Keratinocyte (primary cell): ENCODE data around the gene COL11A1. TPM values are rescaled to one million over a fixed set of nuclear protein-coding genes. Genes with fewer than 3 reads are reported as not detected.

Experiments used
- DNase-seq: peaks from one replicate; pipeline ENCODE4 v3.0.0-alpha.2; 2011; ENCODE audit warnings: low read depth, missing footprints, low spot score
- FAIRE-seq: peaks from 2 replicates; lab custom pipeline; 2011; peaks lifted over from hg19 to GRCh38; lab: Jason Lieb, UNC
- H2AFZ ChIP-seq: 2 replicates; pipeline ENCODE4 v1.6.0; 2012; ENCODE audit warnings: low read length, control low read depth, inconsistent platforms; ENCODE audit not compliant: control insufficient read depth
- H3K27ac ChIP-seq: 2 replicates; pipeline ENCODE4 v1.5.1; 2011; ENCODE audit warnings: low read length; ENCODE audit not compliant: control insufficient read depth, insufficient read depth
- H3K27me3 ChIP-seq: 3 replicates; pipeline ENCODE4 v1.6.0; 2011; ENCODE audit warnings: low read length; ENCODE audit not compliant: control insufficient read depth, insufficient read depth; ENCODE audit errors: extremely low read depth
- H3K36me3 ChIP-seq, 2 experiments: 2 replicates in 1 of 2; 3 replicates in 1 of 2; pipeline ENCODE4 v1.5.1; 2011; ENCODE audit warnings: low read length in 2 of 2, mild to moderate bottlenecking in 1 of 2; ENCODE audit not compliant: control insufficient read depth in 2 of 2, insufficient read depth in 2 of 2; ENCODE audit errors: extremely low read depth in 1 of 2
- H3K4me1 ChIP-seq: 3 replicates; pipeline ENCODE4 v1.5.1; 2011; ENCODE audit warnings: low read length; ENCODE audit not compliant: control insufficient read depth, insufficient read depth; ENCODE audit errors: extremely low read depth
- H3K4me2 ChIP-seq: 3 replicates; pipeline ENCODE4 v1.6.0; 2011; ENCODE audit warnings: low read depth, low read length; ENCODE audit not compliant: control insufficient read depth, insufficient read depth; ENCODE audit errors: extremely low read depth
- H3K4me3 ChIP-seq, 3 experiments: fragments of 200-600 bp in 1 of 3; sonication (generic) in 1 of 3; 2 replicates in 2 of 3; 3 replicates in 1 of 3; pipeline ENCODE4 v1.5.1; 2011 to 2016; ENCODE audit warnings: low read length in 3 of 3, mild to moderate bottlenecking in 3 of 3, control low read depth in 2 of 3, inconsistent platforms in 1 of 3, low read depth in 1 of 3, mixed read lengths in 1 of 3, mixed run types in 1 of 3, moderate library complexity in 1 of 3; ENCODE audit not compliant: control insufficient read depth in 2 of 3, insufficient read depth in 2 of 3; ENCODE audit errors: extremely low read depth in 1 of 3
- H3K79me2 ChIP-seq: 2 replicates; pipeline ENCODE4 v1.6.0; 2012; ENCODE audit warnings: low read length; ENCODE audit not compliant: control insufficient read depth, insufficient read depth
- H3K9ac ChIP-seq: 3 replicates; pipeline ENCODE4 v1.6.0; 2011; ENCODE audit warnings: low read length; ENCODE audit not compliant: control insufficient read depth, insufficient read depth; ENCODE audit errors: extremely low read depth
- H3K9me1 ChIP-seq: 3 replicates; pipeline ENCODE4 v1.6.0; 2011; ENCODE audit warnings: low read length; ENCODE audit not compliant: control insufficient read depth, insufficient read depth; ENCODE audit errors: extremely low read depth
- H3K9me3 ChIP-seq: 2 replicates; pipeline ENCODE4 v1.5.1; 2012; ENCODE audit warnings: low read depth, low read length; ENCODE audit not compliant: control insufficient read depth
- H4K20me1 ChIP-seq: 3 replicates; pipeline ENCODE4 v1.6.0; 2011; ENCODE audit warnings: low read length; ENCODE audit not compliant: control insufficient read depth, insufficient read depth; ENCODE audit errors: extremely low read depth
- CTCF ChIP-seq, 3 experiments: IDR thresholded peaks in 1 of 3; conservative IDR thresholded peaks in 1 of 3; optimal IDR thresholded peaks in 1 of 3; 2 replicates in 2 of 3; 3 replicates in 1 of 3; pipeline versions ENCODE3 to v1.5.1; 2011; ENCODE audit warnings: low read length in 3 of 3, mild to moderate bottlenecking in 3 of 3, moderate library complexity in 2 of 3, control low read depth in 1 of 3, inconsistent platforms in 1 of 3; ENCODE audit not compliant: insufficient read depth in 2 of 3; ENCODE audit errors: extremely low read depth in 1 of 3
- EZH2 ChIP-seq: IDR thresholded peaks from one replicate; pipeline ENCODE4 v1.6.1; 2012; ENCODE audit warnings: inconsistent platforms, mild to moderate bottlenecking, low read length, moderate library complexity
- dilution Hi-C: fragments of 300-500 bp; cut with MboI; formaldehyde crosslinking; loops from one replicate; pipeline ENCODE4 v1.7.0; 2020; ENCODE audit warnings: low sequenced_read_pairs; ENCODE audit not compliant: extremely low pct_ligation_motif_present
- polyA plus RNA-seq, 5 experiments: library from polyadenylated mRNA; depleted of rRNA in 3 of 5; stranded (reverse) in 3 of 5; stranded (forward) in 1 of 5; unstranded in 1 of 5; fragments of >200 nt; gene quantifications; 1 replicate in 1 of 5; 2 replicates in 3 of 5; 3 replicates in 1 of 5; pipeline versions ENCODE4 v1.2.1 to v1.2.3, GENCODE V29; 2011 to 2012; ENCODE audit warnings: missing spikeins in 2 of 5, low read depth in 1 of 5, low replicate concordance in 1 of 5

COL11A1 gene
- polyA plus RNA-seq, 1 donor (not counting 4 experiments of a cell fraction or from before 2014, with no cell fraction given): 0.37 TPM

- no peaks in the 10 kb centered on the region for H3K4me1 ChIP-seq
- no peak overlapping the region for H3K9ac ChIP-seq
- H4K20me1 ChIP-seq: no peaks in the 10 kb centered on the region
- no peak overlapping the region for H3K4me2 ChIP-seq
- no peaks in the 10 kb centered on the region for H3K36me3 ChIP-seq
- no peak overlapping the region for H3K4me3 ChIP-seq
- no peak overlapping the region for H2AFZ ChIP-seq
- no peaks in the 10 kb centered on the region for H3K9me1 ChIP-seq
- no peaks in the 10 kb centered on the region for H3K27me3 ChIP-seq
- dilution Hi-C loops: no loop called here
- TF ChIP-seq EZH2 (no peak), CTCF (optimal IDR thresholded peaks at IDR 0.05 in 1 of 3, IDR thresholded peaks at IDR 0.05 in 1 of 3, conservative IDR thresholded peaks at IDR 0.05 in 1 of 3; ENCODE audit: extremely low read depth in 1 of 3, insufficient read depth in 2 of 3, low read length in 3 of 3) (no peak)
- H3K79me2 ChIP-seq: no peaks in the 10 kb centered on the region
- FAIRE-seq (no peak), DNase-seq (no peak)
- H3K9me3 ChIP-seq: no peaks in the 10 kb centered on the region
- no peak overlapping the region for H3K27ac ChIP-seq
Measured at GRCh38 chr1:102978874-102979273, 129.4 kb downstream of the COL11A1 start.

GRCh38 chr1:102977292-102977691 lies 131.0 kb downstream of the COL11A1 start:
- dilution Hi-C loops: no loop called here
- no peaks in the 10 kb centered on the region for H3K36me3 ChIP-seq
- H3K79me2 ChIP-seq: no peaks in the 10 kb centered on the region
- H3K4me1 ChIP-seq: no peaks in the 10 kb centered on the region
- H3K9me1 ChIP-seq: no peaks in the 10 kb centered on the region
- no peak overlapping the region for H3K27ac ChIP-seq
- H3K9me3 ChIP-seq: no peaks in the 10 kb centered on the region
- H3K27me3 ChIP-seq: no peaks in the 10 kb centered on the region
- no peaks in the 10 kb centered on the region for H4K20me1 ChIP-seq
- no peak for DNase-seq
- TF ChIP-seq EZH2: no peak
- no peak for TF ChIP-seq CTCF (optimal IDR thresholded peaks at IDR 0.05 in 1 of 3, IDR thresholded peaks at IDR 0.05 in 1 of 3, conservative IDR thresholded peaks at IDR 0.05 in 1 of 3; ENCODE audit: extremely low read depth in 1 of 3, insufficient read depth in 2 of 3, low read length in 3 of 3)
- no peak for FAIRE-seq
- H3K9ac ChIP-seq: no peak overlapping the region
- no peak overlapping the region for H2AFZ ChIP-seq
- no peak overlapping the region for H3K4me2 ChIP-seq
- H3K4me3 ChIP-seq: no peak overlapping the region
